Caco-2 (cell line): ENCODE data around the gene MRC2. TPM values are rescaled to one million over a fixed set of nuclear protein-coding genes. Genes with fewer than 3 reads are reported as not detected.

Source experiments
- BruUV-seq: library from RNA; stranded (reverse); fragments of 400-500 nt; replicated peaks from 2 replicates; lab custom pipeline; 2021; lab: Mats Ljungman, UMichigan
- CTCF ChIA-PET: fragments of 300-600 bp; sonication (Branson Sonifier 250); formaldehyde crosslinking; loops from one replicate; lab custom pipeline; 2022; ENCODE audit warnings: antibody characterized with exemption; lab: Charles Lee
- POLR2A ChIA-PET: fragments of 300-600 bp; sonication (Branson Sonifier 250); formaldehyde crosslinking; loops from one replicate; lab custom pipeline; 2022; ENCODE audit warnings: antibody characterized with exemption; lab: Charles Lee
- DNase-seq, 2 experiments: peaks; one replicate each; pipeline versions ENCODE4 v3.0.0 to v3.0.0-alpha.2; 2020 to 2022
- H3K27me3 ChIP-seq: replicated peaks from 2 replicates; pipeline ENCODE4 v1.6.0; 2011; ENCODE audit warnings: low read length; ENCODE audit not compliant: control insufficient read depth, insufficient read depth
- H3K36me3 ChIP-seq: 2 replicates; pipeline ENCODE4 v1.5.1; 2011; ENCODE audit warnings: low read length; ENCODE audit not compliant: control insufficient read depth, insufficient read depth
- H3K4me1 ChIP-seq: fragments of 250-450 bp; sonication (Bioruptor Pico); 2 replicates; pipeline ENCODE4 v1.5.1; 2020; ENCODE audit warnings: mild to moderate bottlenecking
- H3K4me3 ChIP-seq: 2 replicates; pipeline ENCODE4 v1.5.1; 2011; ENCODE audit warnings: low read depth, mild to moderate bottlenecking, control low read depth, low read length
- H3K9me3 ChIP-seq: fragments of 250-450 bp; sonication (Bioruptor Pico); 2 replicates; pipeline ENCODE4 v1.5.1; 2020; ENCODE audit warnings: mild to moderate bottlenecking, moderate library complexity
- H3K27ac Mint-ChIP-seq: one replicate; pipeline ENCODE4 v1.8.0; 2022; ENCODE audit warnings: mixed read lengths; ENCODE audit not compliant: unreplicated experiment
- H3K27me3 Mint-ChIP-seq: one replicate; pipeline ENCODE4 v1.8.0; 2022; ENCODE audit warnings: mixed read lengths; ENCODE audit not compliant: insufficient read depth, unreplicated experiment
- H3K36me3 Mint-ChIP-seq: one replicate; pipeline ENCODE4 v1.8.0; 2022; ENCODE audit warnings: mild to moderate bottlenecking, mixed read lengths; ENCODE audit not compliant: insufficient read depth, unreplicated experiment
- H3K4me1 Mint-ChIP-seq: one replicate; pipeline ENCODE4 v1.8.0; 2022; ENCODE audit warnings: low read depth, mixed read lengths; ENCODE audit not compliant: unreplicated experiment
- H3K4me3 Mint-ChIP-seq: one replicate; pipeline ENCODE4 v1.8.0; 2022; ENCODE audit warnings: mild to moderate bottlenecking, moderate library complexity, mixed read lengths; ENCODE audit not compliant: unreplicated experiment
- H3K9me3 Mint-ChIP-seq: one replicate; pipeline ENCODE4 v1.8.0; 2022; ENCODE audit warnings: mixed read lengths; ENCODE audit not compliant: unreplicated experiment
- CTCF ChIP-seq, 2 experiments: fragments of 200-600 bp in 1 of 2; IDR thresholded peaks; 1 replicate in 1 of 2; 2 replicates in 1 of 2; pipeline versions ENCODE4 v1.5.1 to v1.8.0; 2011 to 2022; ENCODE audit warnings: antibody characterized with exemption in 1 of 2, control low read depth in 1 of 2, inconsistent platforms in 1 of 2, low read depth in 1 of 2, low read length in 1 of 2, mild to moderate bottlenecking in 1 of 2, moderate library complexity in 1 of 2; ENCODE audit not compliant: insufficient read depth in 1 of 2, severe bottlenecking in 1 of 2, unreplicated experiment in 1 of 2
- intact Hi-C: fragments of 100-400 bp; cut with micrococcal nuclease; formaldehyde crosslinking; loops from one replicate; pipeline ENCODE4 v1.10.0; 2022; ENCODE audit not compliant: unreplicated experiment
- total RNA-seq: library from RNA; stranded (reverse); gene quantifications from 2 replicates; pipeline ENCODE4 v1.2.3, GENCODE V29; 2022

MRC2 gene
- total RNA-seq, 1 experiment from 2014 or later, result 7.0 TPM

GRCh38 chr17:62625184-62625869 is 2.1 kb upstream of the MRC2 start:
- POLR2A ChIA-PET, result no interaction called here
- no peak overlapping the region for H3K4me3 Mint-ChIP-seq

GRCh38 chr17:62625870-62626200 is 1.6 kb upstream of the MRC2 start:
- intact Hi-C loops, result no loop called here
- BruUV-seq, result no TSS peak
- Histone ChIP-seq H3K9me3 (no peaks in the 10 kb centered on the region), H3K27me3 (no peaks in the 10 kb centered on the region), H3K4me1 (peaks cover 6% of the 10 kb centered on the region), H3K4me3 (no peak overlapping the region), H3K36me3 (no peaks in the 10 kb centered on the region; the same call in 1 of the 2 replicates)
- H3K27me3 Mint-ChIP-seq, result peaks cover 5% of the 10 kb centered on the region
- no peaks in the 10 kb centered on the region for H3K9me3 Mint-ChIP-seq
- no peak for TF ChIP-seq CTCF (IDR thresholded peaks at IDR 0.05; ENCODE audit: insufficient read depth in 1 of 2, low read depth in 1 of 2, low read length in 1 of 2, severe bottlenecking in 1 of 2, unreplicated experiment in 1 of 2)
- peaks cover 5% of the 10 kb centered on the region for H3K4me1 Mint-ChIP-seq
- DNase-seq, result no peak
- H3K36me3 Mint-ChIP-seq, result peaks cover 13% of the 10 kb centered on the region
- ChIA-PET CTCF (no interaction called here), POLR2A (no interaction called here)
- H3K27ac Mint-ChIP-seq, result no peak overlapping the region
- H3K4me3 Mint-ChIP-seq, result peak overlapping the region; percentile 86

More at GRCh38 chr17:62625184-62625869, 2.1 kb upstream of the MRC2 start:
- Histone ChIP-seq H3K27me3 (no peaks in the 10 kb centered on the region), H3K4me3 (no peak overlapping the region), H3K9me3 (no peaks in the 10 kb centered on the region), H3K36me3 (no peaks in the 10 kb centered on the region; the same call in 1 of the 2 replicates), H3K4me1 (peaks cover 6% of the 10 kb centered on the region)
- CTCF ChIA-PET, result no interaction called here
- no peak for DNase-seq
- TF ChIP-seq CTCF (IDR thresholded peaks at IDR 0.05; ENCODE audit: insufficient read depth in 1 of 2, low read depth in 1 of 2, low read length in 1 of 2, severe bottlenecking in 1 of 2, unreplicated experiment in 1 of 2), result no peak
- no peak overlapping the region for H3K27ac Mint-ChIP-seq
- H3K4me1 Mint-ChIP-seq, result peaks cover 5% of the 10 kb centered on the region
- intact Hi-C loops, result no loop called here
- no peaks in the 10 kb centered on the region for H3K9me3 Mint-ChIP-seq
- H3K27me3 Mint-ChIP-seq, result peaks cover 5% of the 10 kb centered on the region
- no TSS peak for BruUV-seq
- peaks cover 13% of the 10 kb centered on the region for H3K36me3 Mint-ChIP-seq

GRCh38 chr17:62626719-62627218 is 701 bp upstream of the MRC2 start:
- CTCF ChIA-PET, result no interaction called here
- peaks cover 5% of the 10 kb centered on the region for H3K4me1 Mint-ChIP-seq
- TF ChIP-seq CTCF (IDR thresholded peaks at IDR 0.05; ENCODE audit: insufficient read depth in 1 of 2, low read depth in 1 of 2, low read length in 1 of 2, severe bottlenecking in 1 of 2, unreplicated experiment in 1 of 2), result no peak
- Histone ChIP-seq H3K36me3 (no peaks in the 10 kb centered on the region; the same call in 1 of the 2 replicates), H3K27me3 (no peaks in the 10 kb centered on the region), H3K4me1 (peaks cover 6% of the 10 kb centered on the region), H3K9me3 (no peaks in the 10 kb centered on the region), H3K4me3 (peak overlapping the region; percentile 50)
- H3K27ac Mint-ChIP-seq, result no peak overlapping the region
- H3K9me3 Mint-ChIP-seq, result no peaks in the 10 kb centered on the region
- no TSS peak for BruUV-seq
- H3K36me3 Mint-ChIP-seq, result peaks cover 13% of the 10 kb centered on the region
- intact Hi-C loops, result no loop called here
- no peak for DNase-seq
- peaks cover 5% of the 10 kb centered on the region for H3K27me3 Mint-ChIP-seq
- POLR2A ChIA-PET, result no interaction called here
- H3K4me3 Mint-ChIP-seq, result peak overlapping the region; percentile 86
